ENCODE data around the gene MAP4K3.

DNA sequence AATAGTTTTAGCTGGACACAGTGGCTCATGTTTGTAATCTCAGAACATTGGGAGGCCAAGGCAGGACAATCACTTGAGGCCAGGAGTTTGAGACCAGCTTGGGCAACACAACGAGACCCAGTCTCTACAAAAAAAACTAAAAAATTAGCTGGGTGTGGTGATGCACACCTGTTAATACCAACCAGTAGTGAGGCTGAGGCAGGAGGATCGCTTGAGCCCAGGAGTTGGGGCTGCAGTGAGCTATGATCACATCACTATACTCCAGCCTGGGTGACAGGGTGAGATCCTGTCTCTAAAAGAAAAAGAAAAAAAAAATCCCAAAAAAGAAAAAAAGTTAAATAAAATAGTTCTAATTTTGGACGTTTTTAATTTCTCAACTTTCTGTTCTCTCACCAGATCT lies 68.7 kb downstream of the MAP4K3 start:
- TF ChIP-seq POLR2A (IDR thresholded peaks at IDR 0.05; ENCODE audit: low read depth) (no peak), CTCF (IDR thresholded peaks at IDR 0.05) (no peak)

All from esophagus muscularis mucosa (tissue), 3 donors.